Endothelial cell (in vitro differentiated cells): Measurements from ENCODE around the gene PCSK5. TPM values are rescaled to one million over a fixed set of nuclear protein-coding genes. Genes with fewer than 3 reads are reported as not detected.

Source experiments
- DNase-seq: peaks from one replicate; pipeline ENCODE4 v3.0.0; 2021; ENCODE audit warnings: low spot score
- H3K27ac Mint-ChIP-seq: one replicate; pipeline ENCODE4 v1.8.0; 2021; ENCODE audit warnings: mixed read lengths, inconsistent platforms; ENCODE audit not compliant: unreplicated experiment
- H3K27me3 Mint-ChIP-seq: one replicate; pipeline ENCODE4 v1.8.0; 2021; ENCODE audit warnings: mild to moderate bottlenecking, moderate library complexity, mixed read lengths, inconsistent platforms; ENCODE audit not compliant: unreplicated experiment
- H3K36me3 Mint-ChIP-seq: one replicate; pipeline ENCODE4 v1.8.0; 2021; ENCODE audit warnings: mild to moderate bottlenecking, low read depth, mixed read lengths, inconsistent platforms; ENCODE audit not compliant: unreplicated experiment
- H3K4me1 Mint-ChIP-seq: one replicate; pipeline ENCODE4 v1.8.0; 2021; ENCODE audit warnings: mild to moderate bottlenecking, mixed read lengths, inconsistent platforms; ENCODE audit not compliant: unreplicated experiment
- H3K4me3 Mint-ChIP-seq: one replicate; pipeline ENCODE4 v1.8.0; 2021; ENCODE audit warnings: mild to moderate bottlenecking, mixed read lengths, inconsistent platforms; ENCODE audit not compliant: unreplicated experiment
- H3K9me3 Mint-ChIP-seq: one replicate; pipeline ENCODE4 v1.8.0; 2021; ENCODE audit warnings: mixed read lengths, inconsistent platforms; ENCODE audit not compliant: unreplicated experiment
- CTCF ChIP-seq: fragments of 200-600 bp; sonication (generic); IDR thresholded peaks from one replicate; pipeline ENCODE4 v1.5.0; 2021; ENCODE audit warnings: antibody characterized with exemption; ENCODE audit not compliant: unreplicated experiment
- total RNA-seq: library from RNA; stranded (reverse); fragmentation: NEBNext Ultra II Directional; extraction: Animal tissue kit (Norgen Biotek cat#: 25700); gene quantifications from one replicate; pipeline ENCODE4 v1.2.1, GENCODE V29; 2021; ENCODE audit not compliant: unreplicated experiment

The PCSK5 gene
- total RNA-seq, 1 donor from 2014 or later, result 3.1 TPM

- no peaks in the 10 kb centered on the region for H3K9me3 Mint-ChIP-seq
- H3K4me1 Mint-ChIP-seq, result no peaks in the 10 kb centered on the region
- no peaks in the 10 kb centered on the region for H3K27me3 Mint-ChIP-seq
- TF ChIP-seq CTCF, result no peak
- H3K4me3 Mint-ChIP-seq, result no peak overlapping the region
- no peak for DNase-seq
- H3K36me3 Mint-ChIP-seq, result no peaks in the 10 kb centered on the region
- no peak overlapping the region for H3K27ac Mint-ChIP-seq
Observed at GRCh38 chr9:75907329-75907728, 16.9 kb downstream of the PCSK5 start.

DNA sequence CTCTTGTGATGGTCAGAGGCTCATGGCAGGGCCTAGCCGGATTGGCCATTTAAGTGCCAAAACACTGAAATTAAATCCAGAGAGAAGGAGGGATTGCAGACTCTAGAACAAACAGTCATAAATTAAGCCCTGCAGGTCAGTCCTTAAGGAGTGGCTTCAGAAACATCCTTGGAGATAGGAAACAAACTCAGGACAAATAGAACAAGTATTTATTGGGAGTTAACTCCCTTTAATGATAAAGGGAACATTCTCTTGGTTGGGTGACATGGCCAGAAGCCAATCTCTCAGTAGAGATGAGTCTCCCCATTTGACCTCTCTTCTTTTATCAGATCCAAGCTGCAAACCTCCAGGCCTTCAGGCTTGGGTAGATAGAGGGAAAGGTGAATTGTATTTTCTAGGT, 17.4 kb downstream of the PCSK5 start:
- Mint-ChIP-seq H3K9me3 (no peaks in the 10 kb centered on the region), H3K27me3 (no peaks in the 10 kb centered on the region), H3K27ac (no peak overlapping the region), H3K36me3 (no peaks in the 10 kb centered on the region), H3K4me3 (no peak overlapping the region), H3K4me1 (no peaks in the 10 kb centered on the region)
- DNase-seq, result no peak
- no peak for TF ChIP-seq CTCF

DNA sequence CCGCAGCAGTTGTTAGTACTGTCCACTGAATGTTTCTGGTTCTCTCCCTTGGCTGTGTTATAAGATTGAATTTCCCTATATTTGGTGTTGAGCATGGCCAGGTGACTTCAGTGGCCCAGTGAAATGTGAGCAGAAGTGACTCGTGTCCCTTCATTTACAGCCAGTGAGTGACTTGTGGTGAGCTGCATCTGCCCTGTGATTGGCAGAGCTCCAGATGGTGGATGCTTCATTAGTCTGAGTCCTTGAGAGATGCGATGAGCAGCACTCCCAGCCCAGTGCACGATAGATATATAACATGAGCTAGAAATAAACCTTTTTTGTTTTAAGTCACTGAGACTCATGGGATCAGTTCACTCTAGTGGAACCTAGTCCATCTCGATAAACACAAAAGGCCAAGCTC, 19.3 kb downstream of the PCSK5 start:
- DNase-seq, result no peak
- Mint-ChIP-seq H3K9me3 (no peaks in the 10 kb centered on the region), H3K4me1 (no peaks in the 10 kb centered on the region), H3K36me3 (no peaks in the 10 kb centered on the region), H3K27me3 (no peaks in the 10 kb centered on the region), H3K4me3 (no peak overlapping the region), H3K27ac (no peak overlapping the region)
- no peak for TF ChIP-seq CTCF

DNA sequence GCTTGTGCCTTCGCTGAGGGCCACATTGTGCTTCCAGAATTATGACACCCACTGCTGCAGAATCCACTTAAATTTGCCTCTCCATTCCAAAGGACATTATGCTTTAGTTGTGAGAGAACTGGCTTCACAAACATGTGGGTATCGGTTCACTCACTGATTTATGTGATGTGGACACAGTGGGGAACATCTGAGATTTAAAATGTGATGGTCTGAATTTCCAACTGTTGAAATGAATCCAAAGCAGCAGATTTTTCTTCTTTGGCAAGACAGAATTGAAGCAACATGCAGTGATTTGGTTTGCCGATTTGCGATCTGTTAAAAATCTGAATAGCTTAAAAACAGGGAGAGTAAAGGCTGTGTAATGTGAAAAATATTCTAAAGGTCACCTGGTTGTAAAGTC, 20.3 kb downstream of the PCSK5 start:
- DNase-seq, result no peak
- no peaks in the 10 kb centered on the region for H3K27me3 Mint-ChIP-seq
- no peak overlapping the region for H3K4me3 Mint-ChIP-seq
- H3K36me3 Mint-ChIP-seq, result no peaks in the 10 kb centered on the region
- no peak overlapping the region for H3K27ac Mint-ChIP-seq
- no peak for TF ChIP-seq CTCF
- no peaks in the 10 kb centered on the region for H3K4me1 Mint-ChIP-seq
- no peaks in the 10 kb centered on the region for H3K9me3 Mint-ChIP-seq

- DNase-seq, result no peak
- no peaks in the 10 kb centered on the region for H3K9me3 Mint-ChIP-seq
- H3K4me1 Mint-ChIP-seq, result no peaks in the 10 kb centered on the region
- H3K27ac Mint-ChIP-seq, result no peak overlapping the region
- no peak overlapping the region for H3K4me3 Mint-ChIP-seq
- H3K36me3 Mint-ChIP-seq, result no peaks in the 10 kb centered on the region
- H3K27me3 Mint-ChIP-seq, result no peaks in the 10 kb centered on the region
- no peak for TF ChIP-seq CTCF
Observed at GRCh38 chr9:75911390-75911789, 20.9 kb downstream of the PCSK5 start.
